Measurements from ENCODE around the gene FMNL1.
"Not testable (repeated sequence)": the region's sequence is repeated elsewhere in the genome, so short reads cannot be mapped to it uniquely, and the experiment has no call there.

Gene FMNL1, protein sequence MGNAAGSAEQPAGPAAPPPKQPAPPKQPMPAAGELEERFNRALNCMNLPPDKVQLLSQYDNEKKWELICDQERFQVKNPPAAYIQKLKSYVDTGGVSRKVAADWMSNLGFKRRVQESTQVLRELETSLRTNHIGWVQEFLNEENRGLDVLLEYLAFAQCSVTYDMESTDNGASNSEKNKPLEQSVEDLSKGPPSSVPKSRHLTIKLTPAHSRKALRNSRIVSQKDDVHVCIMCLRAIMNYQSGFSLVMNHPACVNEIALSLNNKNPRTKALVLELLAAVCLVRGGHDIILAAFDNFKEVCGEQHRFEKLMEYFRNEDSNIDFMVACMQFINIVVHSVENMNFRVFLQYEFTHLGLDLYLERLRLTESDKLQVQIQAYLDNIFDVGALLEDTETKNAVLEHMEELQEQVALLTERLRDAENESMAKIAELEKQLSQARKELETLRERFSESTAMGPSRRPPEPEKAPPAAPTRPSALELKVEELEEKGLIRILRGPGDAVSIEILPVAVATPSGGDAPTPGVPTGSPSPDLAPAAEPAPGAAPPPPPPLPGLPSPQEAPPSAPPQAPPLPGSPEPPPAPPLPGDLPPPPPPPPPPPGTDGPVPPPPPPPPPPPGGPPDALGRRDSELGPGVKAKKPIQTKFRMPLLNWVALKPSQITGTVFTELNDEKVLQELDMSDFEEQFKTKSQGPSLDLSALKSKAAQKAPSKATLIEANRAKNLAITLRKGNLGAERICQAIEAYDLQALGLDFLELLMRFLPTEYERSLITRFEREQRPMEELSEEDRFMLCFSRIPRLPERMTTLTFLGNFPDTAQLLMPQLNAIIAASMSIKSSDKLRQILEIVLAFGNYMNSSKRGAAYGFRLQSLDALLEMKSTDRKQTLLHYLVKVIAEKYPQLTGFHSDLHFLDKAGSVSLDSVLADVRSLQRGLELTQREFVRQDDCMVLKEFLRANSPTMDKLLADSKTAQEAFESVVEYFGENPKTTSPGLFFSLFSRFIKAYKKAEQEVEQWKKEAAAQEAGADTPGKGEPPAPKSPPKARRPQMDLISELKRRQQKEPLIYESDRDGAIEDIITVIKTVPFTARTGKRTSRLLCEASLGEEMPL

GRCh38 chr17:45221081-45222013 is at the start of gene FMNL1:
TSS of gene FMNL1 (plus strand) at chr17:45221885. CDS start at chr17:45222125, 240 bp downstream.
- DNase-seq (ENCODE audit: low read depth in 2 of 2): peak in 1 of 2 donors; percentile 59

- no peak for DNase-seq (ENCODE audit: low read depth in 2 of 2)
Measured at GRCh38 chr17:45172232-45172540, 49.5 kb upstream of the FMNL1 start.

DNA sequence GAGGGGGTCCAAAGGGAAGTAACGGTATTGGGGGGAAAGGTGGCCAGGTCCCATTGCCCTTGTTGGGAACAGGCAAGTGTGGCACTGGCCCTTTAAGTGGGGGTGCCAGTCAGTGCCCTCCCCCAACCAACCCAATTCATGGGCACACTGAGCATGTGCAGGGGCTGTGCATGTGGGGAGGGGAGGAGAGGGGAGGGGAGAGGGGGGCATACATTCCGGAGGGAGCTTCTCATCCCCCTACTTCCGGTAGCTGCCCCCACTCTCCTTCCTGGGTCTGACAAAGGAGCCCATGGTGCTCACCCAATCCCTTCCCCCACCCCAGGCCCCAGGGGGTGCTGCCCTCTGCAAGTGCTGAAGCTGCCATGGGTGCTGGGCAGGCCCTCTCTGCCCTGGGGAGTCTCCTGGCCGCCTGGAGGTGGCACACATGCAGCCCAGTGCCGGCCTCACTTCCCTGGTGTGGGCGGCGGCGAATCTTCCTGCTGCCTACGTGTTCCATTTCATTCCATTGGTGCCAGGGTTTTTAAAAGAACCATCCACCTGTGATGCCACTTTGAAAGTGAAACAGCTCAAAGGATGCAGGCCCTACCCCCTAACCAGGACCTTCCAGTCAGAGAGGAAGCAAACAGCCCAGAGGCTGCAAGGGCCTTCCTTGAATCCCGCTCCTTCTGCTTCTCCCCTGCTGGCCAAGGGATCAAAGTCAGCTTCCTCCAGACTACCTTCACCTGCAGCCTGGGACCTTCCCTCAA is 49.0 kb upstream of the FMNL1 start:
- DNase-seq (ENCODE audit: low read depth in 2 of 2): no peak

DNA sequence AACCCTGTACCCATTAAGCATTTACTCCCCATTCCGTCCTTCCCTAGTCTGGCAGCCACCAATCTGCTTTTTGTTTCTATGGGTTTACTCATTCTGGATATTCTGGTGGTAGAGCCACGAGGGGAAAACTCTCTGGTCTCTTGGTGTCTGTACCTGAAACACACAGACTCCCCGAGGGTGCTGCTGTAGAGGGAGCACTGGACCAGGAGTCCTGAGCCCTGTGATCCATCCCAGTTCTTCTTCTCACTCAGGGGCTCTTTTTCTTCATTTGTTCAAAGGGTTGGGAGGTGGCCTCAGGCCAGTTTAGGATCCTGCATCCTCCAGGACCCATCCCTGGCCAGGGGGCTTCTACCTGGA is 45.9 kb upstream of the FMNL1 start:
- DNase-seq (ENCODE audit: low read depth in 2 of 2): no peak

GRCh38 chr17:45177563-45177962 is 44.1 kb upstream of the FMNL1 start:
- no peak for DNase-seq (ENCODE audit: low read depth in 2 of 2)

DNA sequence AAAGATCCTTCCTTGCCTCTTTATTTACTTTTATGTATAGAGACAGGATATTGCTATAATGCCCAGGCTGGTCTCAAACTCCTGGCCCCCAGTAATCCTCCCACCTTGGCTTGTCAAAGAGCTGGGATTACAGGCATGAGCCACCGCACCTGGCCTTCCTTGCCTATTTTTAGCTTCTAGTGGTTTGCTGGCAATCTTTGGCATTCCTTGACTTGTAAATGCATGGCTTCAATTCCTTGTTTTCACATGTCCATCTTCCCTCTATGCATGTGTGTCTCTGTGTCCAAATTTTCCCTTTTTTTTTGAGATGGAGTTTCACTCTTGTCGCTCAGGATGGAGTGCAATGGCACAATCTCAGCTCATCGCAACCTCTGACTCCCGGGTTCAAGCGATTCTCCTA is 37.5 kb upstream of the FMNL1 start:
- no peak for DNase-seq (ENCODE audit: low read depth in 2 of 2)

- no peak for DNase-seq (ENCODE audit: low read depth in 2 of 2)
Measured at GRCh38 chr17:45186801-45187354, 34.8 kb upstream of the FMNL1 start.

- no peak for DNase-seq (ENCODE audit: low read depth in 2 of 2)
Measured at GRCh38 chr17:45189009-45189408, 32.7 kb upstream of the FMNL1 start.

DNA sequence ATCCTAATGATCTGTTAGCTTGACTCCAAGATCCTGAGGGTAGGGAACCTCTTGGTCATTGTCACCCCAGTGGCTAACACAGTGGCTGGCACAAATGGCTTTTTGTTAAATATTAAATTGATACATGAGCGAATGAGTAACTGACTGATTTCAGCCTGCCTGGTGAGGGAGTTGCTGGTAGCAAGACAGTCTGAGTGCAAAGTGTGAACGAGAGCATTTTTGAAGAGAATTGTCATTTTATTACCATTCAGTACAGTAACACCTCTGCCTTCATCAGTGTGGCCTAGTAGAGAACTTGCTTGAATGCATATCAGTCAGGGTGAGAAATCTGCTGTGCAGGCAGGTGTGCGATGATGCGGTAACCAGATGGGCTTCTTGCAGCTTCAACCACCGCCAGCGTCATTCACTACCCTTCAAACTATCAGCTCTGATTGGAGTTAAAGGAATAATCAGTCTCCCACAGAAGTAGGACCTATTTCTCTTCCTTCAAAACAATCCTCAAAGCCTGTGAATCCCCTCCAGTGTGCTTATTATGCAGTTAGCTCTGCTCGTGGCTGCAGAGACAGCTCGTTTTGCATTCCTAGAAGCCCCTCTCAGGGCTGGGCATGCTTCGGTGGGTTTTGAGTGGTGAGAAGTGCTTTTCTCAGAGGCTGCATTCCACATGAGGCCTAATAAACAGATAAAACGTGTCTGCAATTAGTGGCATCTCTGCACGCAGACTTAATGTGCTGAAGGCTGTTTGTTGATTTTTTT is 31.0 kb upstream of the FMNL1 start:
- no peak for DNase-seq (ENCODE audit: low read depth in 2 of 2)

DNA sequence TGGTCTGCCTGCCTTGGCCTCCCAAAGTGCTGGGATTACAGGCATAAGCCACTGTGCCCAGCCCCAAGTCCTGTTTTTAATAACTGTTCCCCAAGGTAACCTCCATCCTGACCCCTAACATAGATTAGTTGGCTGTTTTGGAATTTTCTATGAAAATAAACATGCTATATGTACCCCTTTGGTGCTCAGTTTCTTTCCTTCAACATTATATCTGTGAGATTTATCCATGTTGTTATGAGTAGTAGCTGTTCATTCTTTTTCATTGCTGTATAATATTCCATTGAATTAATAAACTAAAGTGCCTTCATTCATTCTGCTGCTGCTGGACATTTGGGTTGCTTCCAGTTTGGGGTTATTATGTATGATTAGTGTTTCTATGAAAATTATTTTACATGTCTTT is 26.3 kb upstream of the FMNL1 start:
- DNase-seq (ENCODE audit: low read depth in 2 of 2): no peak

DNA sequence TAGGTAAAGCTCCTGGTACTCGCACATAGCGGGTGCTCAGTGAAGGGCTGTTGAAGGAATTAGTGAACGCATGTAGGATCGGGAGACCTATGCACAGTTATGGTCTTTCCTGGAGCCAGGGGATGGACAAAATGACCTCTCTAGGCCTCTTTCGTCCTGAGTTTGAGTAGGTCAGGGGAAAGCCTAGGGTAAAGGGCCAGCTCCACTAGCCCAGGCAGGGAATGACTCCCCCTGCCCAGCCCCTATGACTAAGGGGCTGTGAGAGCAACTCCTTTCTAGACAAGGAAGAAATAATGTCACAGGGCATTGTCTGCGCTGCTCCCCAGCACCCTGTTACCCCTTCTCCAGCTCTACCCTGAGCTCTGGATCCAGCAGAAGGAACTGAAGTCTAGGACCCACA is 24.6 kb upstream of the FMNL1 start:
- DNase-seq (ENCODE audit: low read depth in 2 of 2): no peak

- peak; percentile 64 to 74 for DNase-seq (ENCODE audit: low read depth in 2 of 2)
Measured at GRCh38 chr17:45197555-45198334, 23.9 kb upstream of the FMNL1 start.

DNA sequence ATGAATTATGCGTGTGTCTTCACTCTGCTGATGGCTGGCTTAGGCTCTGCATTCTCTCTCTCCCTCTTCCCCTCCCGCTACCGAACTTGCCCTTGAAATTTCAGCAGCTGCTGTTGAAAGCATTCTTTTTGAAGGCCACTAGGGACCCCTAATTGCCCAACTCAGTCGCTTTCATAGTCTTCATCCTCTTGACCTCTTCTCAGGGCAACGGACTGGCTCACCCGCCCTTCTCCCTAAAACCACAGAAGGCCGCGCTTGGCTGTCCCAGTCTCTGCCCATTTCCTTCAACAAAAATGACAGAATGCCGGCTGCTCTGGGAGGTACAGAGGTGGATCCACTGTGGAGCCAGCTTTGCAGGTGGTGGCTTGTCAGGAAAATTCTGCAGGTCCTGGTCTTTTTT is 21.0 kb upstream of the FMNL1 start:
- DNase-seq (ENCODE audit: low read depth in 2 of 2): no peak

- DNase-seq (ENCODE audit: low read depth in 2 of 2): no peak
Measured at GRCh38 chr17:45201457-45201856, 20.2 kb upstream of the FMNL1 start.

DNA sequence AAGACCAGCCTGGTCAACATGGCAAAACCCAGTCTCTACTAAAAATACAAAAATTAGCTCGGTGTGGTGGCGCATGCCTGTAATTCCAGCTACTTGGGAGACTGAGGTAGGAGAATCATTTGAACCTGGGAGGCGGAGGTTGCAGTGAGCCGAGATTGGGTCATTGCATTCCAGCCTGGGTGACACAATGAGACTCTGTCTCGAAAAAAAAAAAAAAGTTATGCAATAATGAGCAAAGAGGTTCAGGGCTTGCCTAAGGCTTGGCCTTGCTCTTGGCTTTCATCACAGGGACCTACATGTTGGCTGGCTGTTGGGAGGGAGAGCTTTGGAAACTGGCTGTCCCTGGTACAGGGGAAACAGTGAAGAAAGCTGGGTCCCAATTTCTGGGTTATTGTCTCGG is 19.8 kb upstream of the FMNL1 start:
- DNase-seq (ENCODE audit: low read depth in 2 of 2): not testable (repeated sequence)

DNA sequence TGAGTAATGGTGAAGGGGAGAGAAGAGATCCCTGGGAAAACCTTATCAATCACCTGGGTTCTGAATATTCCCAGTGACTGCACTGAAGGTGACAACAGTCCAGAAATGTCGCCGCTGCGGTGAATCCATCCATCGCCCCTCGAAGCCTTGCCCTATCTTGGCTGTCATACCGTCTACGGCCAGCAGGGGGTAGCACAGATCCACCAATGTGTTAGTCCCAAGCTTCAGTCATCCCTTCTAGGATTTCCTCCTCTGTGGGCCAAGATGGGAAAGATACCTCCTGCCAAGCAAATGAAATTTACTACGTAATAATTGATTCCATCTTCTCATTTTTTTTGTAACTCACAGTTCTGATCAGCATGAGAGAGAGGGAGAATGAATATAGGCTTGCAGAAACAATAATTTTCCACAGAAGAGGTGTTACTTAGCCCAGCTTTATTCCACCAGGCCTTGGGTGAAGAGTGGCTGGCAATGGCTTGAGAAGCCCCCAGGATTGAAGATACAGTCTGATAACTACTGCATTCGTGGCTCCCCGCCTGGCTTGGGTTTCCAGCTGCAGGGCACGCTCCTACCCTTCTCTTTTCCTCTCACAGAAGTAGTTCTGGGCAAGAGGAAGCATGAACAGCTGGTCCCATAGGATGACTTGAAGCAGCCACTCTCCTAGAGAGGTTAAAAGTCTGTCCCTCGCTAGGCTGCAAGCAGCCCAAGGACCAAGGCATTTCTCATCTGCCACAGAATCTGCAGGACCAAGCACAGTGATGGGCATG is 2.6 kb upstream of the FMNL1 start:
- peak; percentile 66 to 84 for DNase-seq (ENCODE audit: low read depth in 2 of 2)

DNA sequence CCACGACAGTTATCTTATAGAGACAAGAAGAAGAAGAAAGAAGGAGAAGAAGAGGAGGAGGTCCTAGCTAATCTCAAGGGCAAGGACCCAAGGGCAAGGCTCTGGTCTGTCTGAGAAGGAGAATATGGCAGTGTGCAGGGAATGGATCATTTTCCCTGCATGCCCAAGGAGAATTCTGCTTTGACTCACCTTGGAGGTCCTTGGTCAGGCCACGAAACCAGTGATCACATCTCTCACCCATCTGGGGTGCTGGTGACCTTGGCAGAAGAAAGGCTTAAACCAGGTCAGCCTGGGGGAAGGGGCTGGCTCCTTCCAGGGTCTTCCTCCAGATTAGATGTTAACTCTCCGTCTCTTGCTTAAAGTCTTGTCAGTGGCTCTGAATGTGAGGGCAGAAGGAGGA is 1.6 kb upstream of the FMNL1 start:
- DNase-seq (ENCODE audit: low read depth in 2 of 2): no peak

DNA sequence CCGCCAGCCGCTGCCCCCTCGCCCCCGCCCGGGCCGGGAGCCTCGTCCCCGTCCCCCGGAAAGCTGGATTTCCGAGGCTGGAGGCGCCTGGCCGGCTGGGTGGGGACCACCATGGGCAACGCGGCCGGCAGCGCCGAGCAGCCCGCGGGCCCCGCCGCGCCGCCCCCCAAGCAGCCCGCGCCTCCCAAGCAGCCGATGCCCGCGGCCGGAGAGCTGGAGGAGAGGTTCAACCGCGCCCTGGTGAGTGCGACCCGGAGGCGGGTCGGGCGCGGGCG is 266 bp downstream of the FMNL1 start:
- DNase-seq (ENCODE audit: low read depth in 2 of 2): no peak

Data from stimulated activated CD8-positive, alpha-beta memory T cell treated with anti-CD3 and anti-CD28 coated beads, Interleukin-7, amount 100 ng/mL, for 4 hours (primary cell).